GM23338 (cell line): ENCODE data around the gene SCG2. TPM values are rescaled to one million over a fixed set of nuclear protein-coding genes. Genes with fewer than 3 reads are reported as not detected.

Source experiments
- ATAC-seq: fragments of 200-7000 bp; cut with Tn5 transposase; 3 replicates; pipeline ENCODE4 v1.9.1; 2020
- DNase-seq: peaks from one replicate; pipeline ENCODE4 v3.0.0-alpha.2; 2015; ENCODE audit warnings: low spot score
- H2AFZ ChIP-seq: fragments of 200-600 bp; sonication (generic); 2 replicates; pipeline ENCODE4 v1.8.0; 2016; ENCODE audit warnings: antibody characterized with exemption, mild to moderate bottlenecking, moderate library complexity
- H3F3A ChIP-seq: fragments of 200-600 bp; sonication (generic); replicated peaks from 2 replicates; pipeline ENCODE4 v1.8.0; 2017; ENCODE audit warnings: antibody characterized with exemption, mixed run types, low read depth
- H3K27ac ChIP-seq: fragments of 200-600 bp; sonication (generic); 2 replicates; pipeline ENCODE4 v1.6.1; 2016; ENCODE audit warnings: low read depth
- H3K27me3 ChIP-seq: fragments of 200-600 bp; sonication (generic); 2 replicates; pipeline ENCODE4 v1.8.0; 2016; ENCODE audit warnings: mild to moderate bottlenecking, mixed run types, moderate library complexity; ENCODE audit not compliant: insufficient read depth
- H3K36me3 ChIP-seq: fragments of 200-600 bp; sonication (generic); 2 replicates; pipeline ENCODE4 v1.8.0; 2016; ENCODE audit warnings: mild to moderate bottlenecking; ENCODE audit not compliant: insufficient read depth
- H3K4me1 ChIP-seq: fragments of 200-600 bp; sonication (generic); 2 replicates; pipeline ENCODE4 v1.8.0; 2016; ENCODE audit warnings: mild to moderate bottlenecking, moderate library complexity; ENCODE audit not compliant: insufficient read depth
- H3K4me2 ChIP-seq: fragments of 200-600 bp; sonication (generic); 2 replicates; pipeline ENCODE4 v1.7.1; 2017; ENCODE audit warnings: mixed run types
- H3K4me3 ChIP-seq: fragments of 200-600 bp; sonication (generic); 2 replicates; pipeline ENCODE4 v1.6.1; 2016; ENCODE audit warnings: mixed run types
- H3K79me2 ChIP-seq: fragments of 200-600 bp; sonication (generic); replicated peaks from 2 replicates; pipeline ENCODE4 v1.8.0; 2017; ENCODE audit warnings: mild to moderate bottlenecking; ENCODE audit not compliant: insufficient read depth
- H3K9me2 ChIP-seq: fragments of 200-600 bp; sonication (generic); 2 replicates; pipeline ENCODE4 v1.8.0; 2017; ENCODE audit not compliant: insufficient read depth
- H4K20me1 ChIP-seq: fragments of 200-600 bp; sonication (generic); replicated peaks from 2 replicates; pipeline ENCODE4 v1.8.0; 2017; ENCODE audit warnings: mild to moderate bottlenecking; ENCODE audit not compliant: insufficient read depth
- H3K27ac Mint-ChIP-seq: 2 replicates; pipeline ENCODE4 v1.8.0; 2020; ENCODE audit warnings: inconsistent platforms, mild to moderate bottlenecking, moderate library complexity, mixed read lengths
- H3K27me3 Mint-ChIP-seq: 3 replicates; pipeline ENCODE4 v1.8.0; 2022; ENCODE audit warnings: low read depth, mild to moderate bottlenecking, moderate library complexity, mixed read lengths, inconsistent platforms; ENCODE audit not compliant: insufficient read depth, poor library complexity
- H3K36me3 Mint-ChIP-seq: 3 replicates; pipeline ENCODE4 v1.8.0; 2021; ENCODE audit warnings: low read depth, mild to moderate bottlenecking, inconsistent platforms, moderate library complexity, mixed read lengths
- H3K4me1 Mint-ChIP-seq: 3 replicates; pipeline ENCODE4 v1.8.0; 2020; ENCODE audit warnings: mild to moderate bottlenecking, inconsistent platforms, mixed read lengths
- H3K4me3 Mint-ChIP-seq: 3 replicates; pipeline ENCODE4 v1.8.0; 2021; ENCODE audit warnings: moderate library complexity, mild to moderate bottlenecking, inconsistent platforms, mixed read lengths
- H3K9me3 Mint-ChIP-seq: 3 replicates; pipeline ENCODE4 v1.8.0; 2020; ENCODE audit warnings: moderate library complexity, mild to moderate bottlenecking, inconsistent platforms, mixed read lengths
- EZH2phosphoT487 ChIP-seq: fragments of 200-600 bp; sonication (generic); IDR thresholded peaks from one replicate; pipeline ENCODE4 v1.8.1; 2018; ENCODE audit warnings: antibody characterized with exemption; ENCODE audit not compliant: unreplicated experiment
- JUNB ChIP-seq: IDR thresholded peaks from one replicate; pipeline ENCODE4 v1.6.1; 2016; ENCODE audit warnings: antibody characterized with exemption; ENCODE audit not compliant: unreplicated experiment
- POLR2AphosphoS5 ChIP-seq: IDR thresholded peaks from 2 replicates; pipeline ENCODE4 v1.6.1; 2016; ENCODE audit warnings: antibody characterized with exemption, low read depth
- ZNF114 ChIP-seq: fragments of 250-450 bp; sonication (Bioruptor Pico); IDR thresholded peaks from 2 replicates; pipeline ENCODE4 v1.5.0; 2020; ENCODE audit warnings: mild to moderate bottlenecking, moderate library complexity
- polyA plus RNA-seq: library from polyadenylated mRNA; unstranded; fragments of >200 nt; fragmentation: Nextera tagmentation; extraction: Ambion mirVana; gene quantifications from 2 replicates; pipeline ENCODE4 v1.2.1, GENCODE V29; 2016
- total RNA-seq: library from RNA; depleted of rRNA; stranded (reverse); fragments of >200 nt; shearing (Covaris generic); gene quantifications from 2 replicates; pipeline ENCODE4 v1.2.3, GENCODE V29; 2014
- TF ChIP-seq, protein P1 (sequence below), 2 experiments: fragments of 200-600 bp in 1 of 2; sonication (generic) in 1 of 2; conservative IDR thresholded peaks; 2 replicates each; pipeline versions ENCODE4 v1.5.1 to v1.6.1; 2016 to 2017; ENCODE audit warnings: antibody characterized with exemption in 2 of 2, low read depth in 2 of 2, mild to moderate bottlenecking in 2 of 2, moderate library complexity in 1 of 2
- TF ChIP-seq, protein P2 (sequence below): IDR thresholded peaks from one replicate; pipeline ENCODE4 v1.6.1; 2018; ENCODE audit warnings: antibody characterized with exemption; ENCODE audit not compliant: unreplicated experiment
- TF ChIP-seq, protein P3 (sequence below): fragments of 250-450 bp; sonication (Bioruptor Pico); IDR thresholded peaks from 2 replicates; pipeline ENCODE4 v1.5.0; 2020; ENCODE audit warnings: mild to moderate bottlenecking, moderate library complexity
- TF ChIP-seq, protein P4 (sequence below): IDR thresholded peaks from 2 replicates; pipeline ENCODE4 v1.6.1; 2016; ENCODE audit warnings: antibody characterized with exemption

The SCG2 gene
- total and polyA plus RNA-seq, 2 experiments from 2014 or later, result 0.18 to 0.31 TPM

DNA sequence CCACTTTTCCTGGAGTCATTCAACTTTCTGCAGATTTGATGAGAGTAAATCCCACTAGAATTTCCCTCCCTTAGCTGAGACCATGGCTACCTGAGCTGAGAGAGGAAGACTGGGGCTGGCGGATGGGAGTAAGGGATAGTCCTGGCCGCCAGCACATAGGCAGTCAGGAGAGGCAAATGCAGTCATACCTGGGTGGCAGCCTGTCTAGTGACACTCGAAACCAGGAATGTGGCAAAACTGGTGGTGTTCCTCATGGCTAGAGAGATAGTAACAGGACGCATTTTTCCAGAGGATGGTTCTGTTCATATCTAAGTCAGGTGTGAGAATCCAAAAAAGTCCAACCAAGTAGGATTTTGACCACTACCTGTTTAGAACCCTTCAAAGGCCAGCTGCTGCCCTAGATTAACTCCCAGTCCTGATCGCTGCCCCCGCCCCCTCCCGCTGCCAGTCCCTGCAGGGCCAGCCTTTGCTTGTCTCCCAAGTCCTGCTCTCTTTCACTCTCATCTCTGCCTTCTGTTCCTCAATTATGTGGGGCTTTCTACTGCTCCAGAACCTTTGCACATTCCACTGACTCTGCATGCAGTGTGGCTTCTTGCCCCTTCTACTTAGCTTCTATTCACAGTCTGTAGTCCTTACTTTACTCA is 17.4 kb upstream of the SCG2 start:
- Histone ChIP-seq H3K79me2 (no peaks in the 10 kb centered on the region), H3K4me1 (peaks cover 12% of the 10 kb centered on the region; the same call in 1 of the 2 replicates), H3K36me3 (no peaks in the 10 kb centered on the region), H4K20me1 (peaks cover 21% of the 10 kb centered on the region), H3K4me3 (no peak overlapping the region), H3K27me3 (peaks cover 95% of the 10 kb centered on the region), H3K9me2 (no peaks in the 10 kb centered on the region), H3F3A (no peaks in the 10 kb centered on the region; the same call in 1 of the 2 replicates), H3K4me2 (no peak overlapping the region), H2AFZ (no peak overlapping the region), H3K27ac (no peak overlapping the region)
- H3K27me3 Mint-ChIP-seq, result peaks cover 85% of the 10 kb centered on the region
- TF ChIP-seq POLR2AphosphoS5 (no peak), ZNF114 (no peak), EZH2phosphoT487 (no peak), JUNB (no peak)
- TF ChIP-seq, protein P1, sequence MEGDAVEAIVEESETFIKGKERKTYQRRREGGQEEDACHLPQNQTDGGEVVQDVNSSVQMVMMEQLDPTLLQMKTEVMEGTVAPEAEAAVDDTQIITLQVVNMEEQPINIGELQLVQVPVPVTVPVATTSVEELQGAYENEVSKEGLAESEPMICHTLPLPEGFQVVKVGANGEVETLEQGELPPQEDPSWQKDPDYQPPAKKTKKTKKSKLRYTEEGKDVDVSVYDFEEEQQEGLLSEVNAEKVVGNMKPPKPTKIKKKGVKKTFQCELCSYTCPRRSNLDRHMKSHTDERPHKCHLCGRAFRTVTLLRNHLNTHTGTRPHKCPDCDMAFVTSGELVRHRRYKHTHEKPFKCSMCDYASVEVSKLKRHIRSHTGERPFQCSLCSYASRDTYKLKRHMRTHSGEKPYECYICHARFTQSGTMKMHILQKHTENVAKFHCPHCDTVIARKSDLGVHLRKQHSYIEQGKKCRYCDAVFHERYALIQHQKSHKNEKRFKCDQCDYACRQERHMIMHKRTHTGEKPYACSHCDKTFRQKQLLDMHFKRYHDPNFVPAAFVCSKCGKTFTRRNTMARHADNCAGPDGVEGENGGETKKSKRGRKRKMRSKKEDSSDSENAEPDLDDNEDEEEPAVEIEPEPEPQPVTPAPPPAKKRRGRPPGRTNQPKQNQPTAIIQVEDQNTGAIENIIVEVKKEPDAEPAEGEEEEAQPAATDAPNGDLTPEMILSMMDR (conservative IDR thresholded peaks at IDR 0.05; ENCODE audit: low read depth in 2 of 2), result no peak
- TF ChIP-seq, protein P2, sequence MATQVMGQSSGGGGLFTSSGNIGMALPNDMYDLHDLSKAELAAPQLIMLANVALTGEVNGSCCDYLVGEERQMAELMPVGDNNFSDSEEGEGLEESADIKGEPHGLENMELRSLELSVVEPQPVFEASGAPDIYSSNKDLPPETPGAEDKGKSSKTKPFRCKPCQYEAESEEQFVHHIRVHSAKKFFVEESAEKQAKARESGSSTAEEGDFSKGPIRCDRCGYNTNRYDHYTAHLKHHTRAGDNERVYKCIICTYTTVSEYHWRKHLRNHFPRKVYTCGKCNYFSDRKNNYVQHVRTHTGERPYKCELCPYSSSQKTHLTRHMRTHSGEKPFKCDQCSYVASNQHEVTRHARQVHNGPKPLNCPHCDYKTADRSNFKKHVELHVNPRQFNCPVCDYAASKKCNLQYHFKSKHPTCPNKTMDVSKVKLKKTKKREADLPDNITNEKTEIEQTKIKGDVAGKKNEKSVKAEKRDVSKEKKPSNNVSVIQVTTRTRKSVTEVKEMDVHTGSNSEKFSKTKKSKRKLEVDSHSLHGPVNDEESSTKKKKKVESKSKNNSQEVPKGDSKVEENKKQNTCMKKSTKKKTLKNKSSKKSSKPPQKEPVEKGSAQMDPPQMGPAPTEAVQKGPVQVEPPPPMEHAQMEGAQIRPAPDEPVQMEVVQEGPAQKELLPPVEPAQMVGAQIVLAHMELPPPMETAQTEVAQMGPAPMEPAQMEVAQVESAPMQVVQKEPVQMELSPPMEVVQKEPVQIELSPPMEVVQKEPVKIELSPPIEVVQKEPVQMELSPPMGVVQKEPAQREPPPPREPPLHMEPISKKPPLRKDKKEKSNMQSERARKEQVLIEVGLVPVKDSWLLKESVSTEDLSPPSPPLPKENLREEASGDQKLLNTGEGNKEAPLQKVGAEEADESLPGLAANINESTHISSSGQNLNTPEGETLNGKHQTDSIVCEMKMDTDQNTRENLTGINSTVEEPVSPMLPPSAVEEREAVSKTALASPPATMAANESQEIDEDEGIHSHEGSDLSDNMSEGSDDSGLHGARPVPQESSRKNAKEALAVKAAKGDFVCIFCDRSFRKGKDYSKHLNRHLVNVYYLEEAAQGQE, result no peak
- TF ChIP-seq, protein P3, sequence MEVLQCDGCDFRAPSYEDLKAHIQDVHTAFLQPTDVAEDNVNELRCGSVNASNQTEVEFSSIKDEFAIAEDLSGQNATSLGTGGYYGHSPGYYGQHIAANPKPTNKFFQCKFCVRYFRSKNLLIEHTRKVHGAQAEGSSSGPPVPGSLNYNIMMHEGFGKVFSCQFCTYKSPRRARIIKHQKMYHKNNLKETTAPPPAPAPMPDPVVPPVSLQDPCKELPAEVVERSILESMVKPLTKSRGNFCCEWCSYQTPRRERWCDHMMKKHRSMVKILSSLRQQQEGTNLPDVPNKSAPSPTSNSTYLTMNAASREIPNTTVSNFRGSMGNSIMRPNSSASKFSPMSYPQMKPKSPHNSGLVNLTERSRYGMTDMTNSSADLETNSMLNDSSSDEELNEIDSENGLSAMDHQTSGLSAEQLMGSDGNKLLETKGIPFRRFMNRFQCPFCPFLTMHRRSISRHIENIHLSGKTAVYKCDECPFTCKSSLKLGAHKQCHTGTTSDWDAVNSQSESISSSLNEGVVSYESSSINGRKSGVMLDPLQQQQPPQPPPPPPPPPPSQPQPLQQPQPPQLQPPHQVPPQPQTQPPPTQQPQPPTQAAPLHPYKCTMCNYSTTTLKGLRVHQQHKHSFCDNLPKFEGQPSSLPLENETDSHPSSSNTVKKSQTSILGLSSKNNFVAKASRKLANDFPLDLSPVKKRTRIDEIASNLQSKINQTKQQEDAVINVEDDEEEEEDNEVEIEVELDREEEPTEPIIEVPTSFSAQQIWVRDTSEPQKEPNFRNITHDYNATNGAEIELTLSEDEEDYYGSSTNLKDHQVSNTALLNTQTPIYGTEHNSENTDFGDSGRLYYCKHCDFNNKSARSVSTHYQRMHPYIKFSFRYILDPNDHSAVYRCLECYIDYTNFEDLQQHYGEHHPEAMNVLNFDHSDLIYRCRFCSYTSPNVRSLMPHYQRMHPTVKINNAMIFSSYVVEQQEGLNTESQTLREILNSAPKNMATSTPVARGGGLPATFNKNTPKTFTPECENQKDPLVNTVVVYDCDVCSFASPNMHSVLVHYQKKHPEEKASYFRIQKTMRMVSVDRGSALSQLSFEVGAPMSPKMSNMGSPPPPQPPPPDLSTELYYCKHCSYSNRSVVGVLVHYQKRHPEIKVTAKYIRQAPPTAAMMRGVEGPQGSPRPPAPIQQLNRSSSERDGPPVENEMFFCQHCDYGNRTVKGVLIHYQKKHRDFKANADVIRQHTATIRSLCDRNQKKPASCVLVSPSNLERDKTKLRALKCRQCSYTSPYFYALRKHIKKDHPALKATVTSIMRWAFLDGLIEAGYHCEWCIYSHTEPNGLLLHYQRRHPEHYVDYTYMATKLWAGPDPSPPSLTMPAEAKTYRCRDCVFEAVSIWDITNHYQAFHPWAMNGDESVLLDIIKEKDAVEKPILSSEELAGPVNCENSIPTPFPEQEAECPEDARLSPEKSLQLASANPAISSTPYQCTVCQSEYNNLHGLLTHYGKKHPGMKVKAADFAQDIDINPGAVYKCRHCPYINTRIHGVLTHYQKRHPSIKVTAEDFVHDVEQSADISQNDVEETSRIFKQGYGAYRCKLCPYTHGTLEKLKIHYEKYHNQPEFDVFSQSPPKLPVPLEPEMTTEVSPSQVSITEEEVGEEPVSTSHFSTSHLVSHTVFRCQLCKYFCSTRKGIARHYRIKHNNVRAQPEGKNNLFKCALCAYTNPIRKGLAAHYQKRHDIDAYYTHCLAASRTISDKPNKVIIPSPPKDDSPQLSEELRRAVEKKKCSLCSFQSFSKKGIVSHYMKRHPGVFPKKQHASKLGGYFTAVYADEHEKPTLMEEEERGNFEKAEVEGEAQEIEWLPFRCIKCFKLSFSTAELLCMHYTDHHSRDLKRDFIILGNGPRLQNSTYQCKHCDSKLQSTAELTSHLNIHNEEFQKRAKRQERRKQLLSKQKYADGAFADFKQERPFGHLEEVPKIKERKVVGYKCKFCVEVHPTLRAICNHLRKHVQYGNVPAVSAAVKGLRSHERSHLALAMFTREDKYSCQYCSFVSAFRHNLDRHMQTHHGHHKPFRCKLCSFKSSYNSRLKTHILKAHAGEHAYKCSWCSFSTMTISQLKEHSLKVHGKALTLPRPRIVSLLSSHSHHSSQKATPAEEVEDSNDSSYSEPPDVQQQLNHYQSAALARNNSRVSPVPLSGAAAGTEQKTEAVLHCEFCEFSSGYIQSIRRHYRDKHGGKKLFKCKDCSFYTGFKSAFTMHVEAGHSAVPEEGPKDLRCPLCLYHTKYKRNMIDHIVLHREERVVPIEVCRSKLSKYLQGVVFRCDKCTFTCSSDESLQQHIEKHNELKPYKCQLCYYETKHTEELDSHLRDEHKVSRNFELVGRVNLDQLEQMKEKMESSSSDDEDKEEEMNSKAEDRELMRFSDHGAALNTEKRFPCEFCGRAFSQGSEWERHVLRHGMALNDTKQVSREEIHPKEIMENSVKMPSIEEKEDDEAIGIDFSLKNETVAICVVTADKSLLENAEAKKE (CRISPR knock-in tag), result no peak
- TF ChIP-seq, protein P4, sequence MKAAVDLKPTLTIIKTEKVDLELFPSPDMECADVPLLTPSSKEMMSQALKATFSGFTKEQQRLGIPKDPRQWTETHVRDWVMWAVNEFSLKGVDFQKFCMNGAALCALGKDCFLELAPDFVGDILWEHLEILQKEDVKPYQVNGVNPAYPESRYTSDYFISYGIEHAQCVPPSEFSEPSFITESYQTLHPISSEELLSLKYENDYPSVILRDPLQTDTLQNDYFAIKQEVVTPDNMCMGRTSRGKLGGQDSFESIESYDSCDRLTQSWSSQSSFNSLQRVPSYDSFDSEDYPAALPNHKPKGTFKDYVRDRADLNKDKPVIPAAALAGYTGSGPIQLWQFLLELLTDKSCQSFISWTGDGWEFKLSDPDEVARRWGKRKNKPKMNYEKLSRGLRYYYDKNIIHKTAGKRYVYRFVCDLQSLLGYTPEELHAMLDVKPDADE, result no peak
- no peak for DNase-seq
- no peak overlapping the region for H3K27ac Mint-ChIP-seq
- H3K9me3 Mint-ChIP-seq, result no peaks in the 10 kb centered on the region
- no peak overlapping the region for H3K4me3 Mint-ChIP-seq
- H3K4me1 Mint-ChIP-seq, result peaks cover 33% of the 10 kb centered on the region
- H3K36me3 Mint-ChIP-seq, result no peaks in the 10 kb centered on the region
- ATAC-seq, result no peak
